Endothelial cell of umbilical vein (primary cell): Measurements from ENCODE around the gene SEZ6. TPM values are rescaled to one million over a fixed set of nuclear protein-coding genes. Genes with fewer than 3 reads are reported as not detected.

Source experiments
- BruUV-seq: library from RNA; stranded (reverse); fragments of 400-500 nt; replicated peaks from 2 replicates; lab custom pipeline; 2021; lab: Mats Ljungman, UMichigan
- CTCF ChIA-PET: fragments of 300-600, 350-600 bp; sonication (Branson Sonifier 250); formaldehyde crosslinking; loops from one replicate; lab custom pipeline; 2021; ENCODE audit warnings: antibody characterized with exemption, inconsistent platforms; lab: Charles Lee
- POLR2A ChIA-PET: fragments of 300-600, 350-600 bp; sonication (Branson Sonifier 250); formaldehyde crosslinking; loops from one replicate; lab custom pipeline; 2021; ENCODE audit warnings: antibody characterized with exemption, inconsistent platforms; lab: Charles Lee
- DNase-seq: peaks from one replicate; pipeline ENCODE4 v3.0.0-alpha.2; 2011; ENCODE audit warnings: low read depth, low spot score
- FAIRE-seq: peaks from 2 replicates; lab custom pipeline; 2011; peaks lifted over from hg19 to GRCh38; lab: Jason Lieb, UNC
- H2AFZ ChIP-seq: 2 replicates; pipeline ENCODE4 v1.6.0; 2012; ENCODE audit warnings: low read depth, low read length, control low read depth, inconsistent platforms
- H3K27ac ChIP-seq: 2 replicates; pipeline ENCODE4 v1.5.1; 2011; ENCODE audit warnings: low read depth, mild to moderate bottlenecking, control low read depth, low read length, moderate library complexity; ENCODE audit not compliant: insufficient read depth
- H3K27me3 ChIP-seq, 2 experiments: 2 replicates each; pipeline versions ENCODE4 v1.6.0 to v1.6.1; 2011; ENCODE audit warnings: low read length in 2 of 2, mixed read lengths in 1 of 2; ENCODE audit not compliant: control insufficient read depth in 2 of 2, insufficient read depth in 2 of 2
- H3K36me3 ChIP-seq, 2 experiments: 2 replicates in 1 of 2; 3 replicates in 1 of 2; pipeline ENCODE4 v1.5.1; 2011; ENCODE audit warnings: low read length in 2 of 2, mild to moderate bottlenecking in 1 of 2, moderate library complexity in 1 of 2; ENCODE audit not compliant: control insufficient read depth in 2 of 2, insufficient read depth in 2 of 2; ENCODE audit errors: extremely low read depth in 1 of 2
- H3K4me1 ChIP-seq: 3 replicates; pipeline ENCODE4 v1.5.1; 2011; ENCODE audit warnings: mild to moderate bottlenecking, low read length; ENCODE audit not compliant: control insufficient read depth, insufficient read depth; ENCODE audit errors: extremely low read depth
- H3K4me2 ChIP-seq: 2 replicates; pipeline ENCODE4 v1.6.1; 2011; ENCODE audit warnings: low read length, control low read depth, mixed read lengths; ENCODE audit not compliant: insufficient read depth
- H3K4me3 ChIP-seq, 3 experiments: fragments of 200-600 bp in 1 of 3; sonication (generic), shearing (Covaris generic) in 1 of 3; replicated peaks in 1 of 3; 2 replicates each; pipeline ENCODE4 v1.5.1; 2011 to 2016; ENCODE audit warnings: control low read depth in 3 of 3, low read length in 3 of 3, mild to moderate bottlenecking in 2 of 3, inconsistent platforms in 1 of 3, low read depth in 1 of 3, moderate library complexity in 1 of 3; ENCODE audit not compliant: insufficient read depth in 1 of 3
- H3K79me2 ChIP-seq: 2 replicates; pipeline ENCODE4 v1.6.0; 2012; ENCODE audit warnings: low read length, inconsistent platforms; ENCODE audit not compliant: control insufficient read depth, insufficient read depth
- H3K9ac ChIP-seq: replicated peaks from 2 replicates; pipeline ENCODE3; 2011; ENCODE audit warnings: low read length, control low read depth; ENCODE audit not compliant: insufficient read depth; ENCODE audit errors: extremely low read depth
- H3K9me1 ChIP-seq: replicated peaks from 3 replicates; pipeline ENCODE4 v1.6.0; 2011; ENCODE audit warnings: mild to moderate bottlenecking, low read length; ENCODE audit not compliant: control insufficient read depth, insufficient read depth; ENCODE audit errors: extremely low read depth
- H3K9me3 ChIP-seq: replicated peaks from 2 replicates; pipeline ENCODE4 v1.5.1; 2012; ENCODE audit warnings: low read length, inconsistent platforms; ENCODE audit not compliant: control insufficient read depth, insufficient read depth
- H4K20me1 ChIP-seq: replicated peaks from 2 replicates; pipeline ENCODE3; 2011; ENCODE audit warnings: mild to moderate bottlenecking, low read length; ENCODE audit not compliant: control insufficient read depth, insufficient read depth; ENCODE audit errors: extremely low read depth
- CTCF ChIP-seq, 2 donors: IDR thresholded peaks; 1 replicate in 1 of 2; 2 replicates in 1 of 2; pipeline ENCODE4 v1.5.1; 2011; ENCODE audit warnings: low read length in 2 of 2, mild to moderate bottlenecking in 2 of 2, moderate library complexity in 2 of 2, control low read depth in 1 of 2, inconsistent platforms in 1 of 2, low read depth in 1 of 2; ENCODE audit not compliant: insufficient read depth in 1 of 2; ENCODE audit errors: extremely low read depth in 1 of 2
- EZH2 ChIP-seq: IDR thresholded peaks from 2 replicates; pipeline ENCODE4 v1.6.1; 2012; ENCODE audit warnings: borderline replicate concordance, low read depth, mild to moderate bottlenecking, moderate library complexity, low read length, inconsistent platforms; ENCODE audit not compliant: severe bottlenecking
- FOS ChIP-seq: IDR thresholded peaks from 2 replicates; pipeline ENCODE4 v1.6.1; 2011; ENCODE audit warnings: mild to moderate bottlenecking, low read length, moderate library complexity, borderline replicate concordance; ENCODE audit not compliant: insufficient read depth
- GATA2 ChIP-seq: IDR thresholded peaks from 2 replicates; pipeline ENCODE4 v1.7.0; 2011; ENCODE audit warnings: low read depth, mild to moderate bottlenecking, moderate library complexity, mixed read lengths, low read length; ENCODE audit not compliant: insufficient read length, insufficient read depth
- JUN ChIP-seq: IDR thresholded peaks from 2 replicates; pipeline ENCODE4 v1.6.1; 2011; ENCODE audit warnings: borderline replicate concordance, low read depth; ENCODE audit not compliant: insufficient read length, insufficient read depth
- MAX ChIP-seq: IDR thresholded peaks from 2 replicates; pipeline ENCODE4 v1.6.1; 2011; ENCODE audit not compliant: insufficient read depth, insufficient read length
- MYC ChIP-seq: IDR thresholded peaks from one replicate; pipeline ENCODE4 v1.6.1; 2011; ENCODE audit warnings: mild to moderate bottlenecking, low read depth, low read length
- POLR2A ChIP-seq: IDR thresholded peaks from 2 replicates; pipeline ENCODE4 v1.6.1; 2012; ENCODE audit warnings: low read depth, mild to moderate bottlenecking, control low read depth, low read length
- POLR2AphosphoS5 ChIP-seq: IDR thresholded peaks from 2 replicates; pipeline ENCODE4 v1.6.1; 2012; ENCODE audit warnings: low read depth, mild to moderate bottlenecking, control low read depth, low read length, moderate library complexity; ENCODE audit not compliant: insufficient read depth
- dilution Hi-C: fragments of 300-500 bp; cut with MboI; formaldehyde crosslinking; loops from one replicate; pipeline ENCODE4 v1.15.0; 2019; ENCODE audit warnings: low sequenced_read_pairs; ENCODE audit not compliant: extremely low pct_ligation_motif_present
- intact Hi-C: fragments of 100-400 bp; cut with micrococcal nuclease; formaldehyde crosslinking; loops from one replicate; pipeline ENCODE4 v1.10.0; 2022
- polyA plus RNA-seq, 4 experiments: library from polyadenylated mRNA; depleted of rRNA in 3 of 4; stranded (reverse) in 3 of 4; unstranded in 1 of 4; fragments of >200 nt; gene quantifications; 2 replicates each; pipeline versions ENCODE4 v1.2.1 to v1.2.3, GENCODE V29; 2011 to 2012; ENCODE audit warnings: missing spikeins in 1 of 4
- total RNA-seq: library from RNA; stranded (reverse); gene quantifications from 2 replicates; pipeline ENCODE4 v1.2.3, GENCODE V29; 2021

The SEZ6 gene
- total and polyA plus RNA-seq, 2 donors (not counting 3 experiments of a cell fraction or from before 2014, with no cell fraction given), result not detected

- no peak for FAIRE-seq
- no peaks in the 10 kb centered on the region for H4K20me1 ChIP-seq
- no peaks in the 10 kb centered on the region for H3K36me3 ChIP-seq
- no peak overlapping the region for H3K9ac ChIP-seq
- H3K9me3 ChIP-seq, result peaks cover 2% of the 10 kb centered on the region
- H3K4me2 ChIP-seq, result no peak overlapping the region
- no peak for DNase-seq
- H3K9me1 ChIP-seq, result no peaks in the 10 kb centered on the region
- no peaks in the 10 kb centered on the region for H3K79me2 ChIP-seq
- ChIA-PET CTCF (interaction anchor here (0.9 to 1.4 kb wide), 3 partner anchors 8 to 69 kb away, joined by 3 to 6 read pairs (median 3); partner anchors contain the start of gene PIPOX), POLR2A (no interaction called here)
- H3K4me1 ChIP-seq, result no peaks in the 10 kb centered on the region
- dilution Hi-C loops (no loop called here), intact Hi-C loops (no loop called here)
- TF ChIP-seq MYC (no peak), POLR2AphosphoS5 (no peak), FOS (no peak), JUN (no peak), POLR2A (no peak), MAX (no peak), EZH2 (no peak), CTCF (IDR thresholded peaks at IDR 0.05; ENCODE audit: extremely low read depth in 1 of 2, insufficient read depth in 1 of 2, low read depth in 1 of 2, low read length in 2 of 2) (no peak), GATA2 (no peak)
- no TSS peak for BruUV-seq
- H2AFZ ChIP-seq, result no peak overlapping the region
- no peak overlapping the region for H3K4me3 ChIP-seq
- H3K27ac ChIP-seq, result no peak overlapping the region
- peaks cover 54 to 61% of the 10 kb centered on the region in 2 experiments for H3K27me3 ChIP-seq
Observed at GRCh38 chr17:29034510-29034909, 28.7 kb upstream of the SEZ6 start.
